ENCODE data around the gene ERN1.

DNA sequence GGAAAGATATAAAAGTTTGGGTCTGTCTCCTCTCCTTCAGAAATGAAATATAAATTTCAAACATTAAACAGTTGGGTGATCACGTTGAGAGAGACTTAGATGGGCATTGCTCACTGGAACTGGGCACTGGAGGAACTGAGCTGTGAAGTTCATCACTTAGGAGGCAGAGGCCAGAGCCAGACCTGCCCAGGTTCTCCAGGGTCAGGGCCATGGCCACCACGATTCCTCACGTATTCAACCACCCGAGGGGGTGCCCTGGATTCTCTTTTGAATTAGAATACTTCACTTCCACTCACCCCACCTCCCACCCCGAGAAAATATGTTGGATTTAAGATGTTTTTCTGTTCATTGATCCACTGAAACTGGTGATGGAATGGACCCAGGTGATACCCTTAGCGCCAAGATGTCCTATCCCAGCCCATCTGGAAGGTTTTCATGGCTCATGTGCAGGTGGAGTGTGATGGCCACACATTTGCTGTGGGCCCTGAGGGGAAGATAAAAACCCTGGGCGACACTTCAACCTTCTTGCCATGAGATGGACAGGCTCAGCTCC, 125.7 kb downstream of the ERN1 start:
- TF ChIP-seq CTCF (conservative IDR thresholded peaks at IDR 0.05; ENCODE audit: low read depth, low read length) (no peak), EZH2 (IDR thresholded peaks at IDR 0.05; ENCODE audit: borderline replicate concordance, low read depth, low read length, poor library complexity, severe bottlenecking) (no peak)
